Measurements from ENCODE around the gene THOP1. TPM values are rescaled to one million over a fixed set of nuclear protein-coding genes. Genes with fewer than 3 reads are reported as not detected.

THOP1 gene
- total RNA-seq, 1 experiment from 2014 or later, result 221 TPM

DNA sequence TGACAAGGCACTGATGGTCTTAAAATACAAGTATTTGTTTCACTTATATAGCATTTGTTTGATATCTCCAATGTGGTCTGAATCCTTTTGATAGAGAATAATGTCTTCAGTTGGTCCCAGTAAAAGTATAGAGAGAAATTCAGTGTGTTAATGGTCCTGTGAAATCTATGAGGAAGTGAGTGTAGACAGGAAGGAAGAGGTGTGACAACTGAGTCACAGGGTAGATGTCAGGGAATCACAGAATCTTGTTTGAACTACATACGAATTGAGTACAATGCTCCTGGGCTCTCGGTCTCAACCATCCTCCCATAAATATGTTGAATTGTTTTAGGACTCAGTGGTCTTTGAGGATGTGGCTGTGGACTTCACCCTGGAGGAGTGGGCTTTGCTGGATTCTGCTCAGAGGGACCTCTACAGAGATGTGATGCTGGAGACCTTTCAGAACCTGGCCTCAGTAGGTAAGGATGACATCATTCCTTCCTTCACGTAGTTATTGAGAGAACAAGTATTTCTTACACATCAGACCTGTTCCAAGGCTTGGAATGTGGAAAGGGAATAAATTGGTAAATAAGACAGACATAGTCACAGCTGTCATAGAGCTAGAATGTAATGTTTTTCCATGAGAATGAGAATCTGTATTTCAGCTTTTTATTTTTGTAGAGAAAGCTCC lies 65.1 kb downstream of the THOP1 start:
- intact Hi-C loops (cut with micrococcal nuclease), result no loop called here

DNA sequence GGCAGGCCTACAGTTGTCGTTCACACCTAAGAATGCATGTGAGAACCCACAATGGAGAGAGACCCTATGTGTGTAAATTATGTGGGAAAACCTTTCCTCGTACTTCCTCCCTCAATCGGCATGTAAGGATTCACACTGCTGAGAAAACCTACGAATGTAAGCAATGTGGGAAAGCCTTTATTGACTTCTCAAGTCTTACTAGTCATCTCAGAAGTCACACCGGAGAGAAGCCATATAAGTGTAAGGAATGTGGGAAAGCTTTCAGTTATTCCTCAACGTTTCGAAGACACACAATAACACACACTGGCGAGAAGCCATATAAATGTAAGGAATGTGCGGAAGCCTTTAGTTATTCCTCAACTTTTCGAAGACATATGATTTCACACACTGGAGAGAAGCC lies 67.3 kb downstream of the THOP1 start:
- no peak for TF ChIP-seq EZH2 (IDR thresholded peaks at IDR 0.05; ENCODE audit: low read length, unreplicated experiment)
- no peak for TF ChIP-seq EZH2phosphoT487 (IDR thresholded peaks at IDR 0.05; ENCODE audit: borderline replicate concordance, low read length)
- TF ChIP-seq, protein P1, sequence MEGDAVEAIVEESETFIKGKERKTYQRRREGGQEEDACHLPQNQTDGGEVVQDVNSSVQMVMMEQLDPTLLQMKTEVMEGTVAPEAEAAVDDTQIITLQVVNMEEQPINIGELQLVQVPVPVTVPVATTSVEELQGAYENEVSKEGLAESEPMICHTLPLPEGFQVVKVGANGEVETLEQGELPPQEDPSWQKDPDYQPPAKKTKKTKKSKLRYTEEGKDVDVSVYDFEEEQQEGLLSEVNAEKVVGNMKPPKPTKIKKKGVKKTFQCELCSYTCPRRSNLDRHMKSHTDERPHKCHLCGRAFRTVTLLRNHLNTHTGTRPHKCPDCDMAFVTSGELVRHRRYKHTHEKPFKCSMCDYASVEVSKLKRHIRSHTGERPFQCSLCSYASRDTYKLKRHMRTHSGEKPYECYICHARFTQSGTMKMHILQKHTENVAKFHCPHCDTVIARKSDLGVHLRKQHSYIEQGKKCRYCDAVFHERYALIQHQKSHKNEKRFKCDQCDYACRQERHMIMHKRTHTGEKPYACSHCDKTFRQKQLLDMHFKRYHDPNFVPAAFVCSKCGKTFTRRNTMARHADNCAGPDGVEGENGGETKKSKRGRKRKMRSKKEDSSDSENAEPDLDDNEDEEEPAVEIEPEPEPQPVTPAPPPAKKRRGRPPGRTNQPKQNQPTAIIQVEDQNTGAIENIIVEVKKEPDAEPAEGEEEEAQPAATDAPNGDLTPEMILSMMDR (conservative IDR thresholded peaks at IDR 0.05; ENCODE audit: low read depth, low read length), result no peak
- Histone ChIP-seq H3K4me1 (ENCODE audit: insufficient read depth, low read length) (no peaks in the 10 kb centered on the region), H3K4me3 (ENCODE audit: low read length) (no peak overlapping the region; the same call in 1 of the 2 replicates), H3K27ac (ENCODE audit: low read length) (no peak overlapping the region), H3K9me3 (ENCODE audit: low read length) (peaks cover 41% of the 10 kb centered on the region), H3K36me3 (ENCODE audit: low read depth, low read length) (peaks cover 55% of the 10 kb centered on the region), H3F3A (ENCODE audit: low read length, unreplicated experiment) (no peaks in the 10 kb centered on the region), H3K79me2 (ENCODE audit: low read length) (no peaks in the 10 kb centered on the region), H3K4me2 (ENCODE audit: low read length) (no peak overlapping the region), H3K27me3 (ENCODE audit: low read length) (no peaks in the 10 kb centered on the region), H2AFZ (ENCODE audit: low read length) (no peak overlapping the region), H3K9ac (ENCODE audit: low read length) (no peak overlapping the region), H3K9me2 (replicated peaks; ENCODE audit: low read length) (no peaks in the 10 kb centered on the region), H4K20me1 (ENCODE audit: low read length) (no peaks in the 10 kb centered on the region)
- intact Hi-C loops (cut with micrococcal nuclease), result no loop called here
- no peak for ATAC-seq
- no peak for DNase-seq
- ChIA-PET POLR2A (ENCODE audit: unreplicated experiment) (no interaction called here), CTCF (no interaction called here)
- no TSS peak for BruUV-seq (replicated peaks)

More for the DNA sequence above, 65.1 kb downstream of the THOP1 start:
- no peak overlapping the region for H3K27ac ChIP-seq (ENCODE audit: low read length)
- peaks cover 52% of the 10 kb centered on the region for H3K36me3 ChIP-seq (ENCODE audit: low read depth, low read length)
- no peaks in the 10 kb centered on the region for H3K9me2 ChIP-seq (replicated peaks; ENCODE audit: low read length)
- H3K4me1 ChIP-seq (ENCODE audit: insufficient read depth, low read length), result no peaks in the 10 kb centered on the region
- no peak overlapping the region for H3K4me2 ChIP-seq (ENCODE audit: low read length)
- TF ChIP-seq EZH2 (IDR thresholded peaks at IDR 0.05; ENCODE audit: low read length, unreplicated experiment) (no peak), EZH2phosphoT487 (IDR thresholded peaks at IDR 0.05; ENCODE audit: borderline replicate concordance, low read length) (no peak)
- TF ChIP-seq, protein P1 (conservative IDR thresholded peaks at IDR 0.05; ENCODE audit: low read depth, low read length), result no peak
- no peak overlapping the region for H3K9ac ChIP-seq (ENCODE audit: low read length)
- DNase-seq (no peak), ATAC-seq (no peak)
- H4K20me1 ChIP-seq (ENCODE audit: low read length), result no peaks in the 10 kb centered on the region
- no peaks in the 10 kb centered on the region for H3K27me3 ChIP-seq (ENCODE audit: low read length)
- ChIA-PET POLR2A (ENCODE audit: unreplicated experiment) (no interaction called here), CTCF (no interaction called here)
- no peaks in the 10 kb centered on the region for H3F3A ChIP-seq (ENCODE audit: low read length, unreplicated experiment)
- BruUV-seq (replicated peaks), result no TSS peak
- no peaks in the 10 kb centered on the region for H3K79me2 ChIP-seq (ENCODE audit: low read length)
- no peak overlapping the region for H2AFZ ChIP-seq (ENCODE audit: low read length)
- H3K9me3 ChIP-seq (ENCODE audit: low read length), result peaks cover 38% of the 10 kb centered on the region
- H3K4me3 ChIP-seq (ENCODE audit: low read length), result no peak overlapping the region

DNA sequence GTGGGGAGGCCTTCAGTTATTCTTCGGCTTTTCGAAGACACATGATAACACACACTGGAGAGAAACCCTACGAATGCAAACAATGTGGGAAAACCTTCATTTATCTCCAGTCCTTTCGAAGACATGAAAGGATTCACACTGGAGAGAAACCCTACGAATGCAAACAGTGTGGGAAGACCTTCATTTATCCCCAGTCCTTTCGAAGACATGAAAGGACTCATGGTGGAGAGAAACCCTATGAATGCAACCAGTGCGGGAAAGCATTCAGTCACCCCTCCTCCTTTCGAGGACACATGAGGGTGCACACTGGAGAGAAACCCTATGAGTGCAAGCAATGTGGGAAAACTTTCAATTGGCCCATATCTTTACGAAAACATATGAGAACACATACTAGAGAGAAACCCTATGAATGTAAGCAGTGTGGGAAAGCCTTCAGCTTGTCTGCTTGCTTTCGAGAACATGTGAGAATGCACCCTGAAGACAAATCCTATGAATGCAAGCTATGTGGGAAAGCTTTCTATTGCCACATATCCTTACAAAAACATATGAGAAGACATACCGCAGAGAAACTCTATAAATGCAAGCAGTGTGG lies 67.8 kb downstream of the THOP1 start:
- CTCF ChIA-PET, result no interaction called here
- intact Hi-C loops (cut with micrococcal nuclease), result no loop called here
- POLR2A ChIA-PET (ENCODE audit: unreplicated experiment), result no interaction called here
- Histone ChIP-seq H3K9me2 (replicated peaks; ENCODE audit: low read length) (no peaks in the 10 kb centered on the region), H4K20me1 (ENCODE audit: low read length) (no peaks in the 10 kb centered on the region), H3K36me3 (ENCODE audit: low read depth, low read length) (peaks cover 55% of the 10 kb centered on the region), H3K4me1 (ENCODE audit: insufficient read depth, low read length) (no peaks in the 10 kb centered on the region), H3K27me3 (ENCODE audit: low read length) (no peaks in the 10 kb centered on the region), H3F3A (ENCODE audit: low read length, unreplicated experiment) (no peaks in the 10 kb centered on the region), H3K4me3 (ENCODE audit: low read length) (no peak overlapping the region; the same call in 1 of the 2 replicates), H3K4me2 (ENCODE audit: low read length) (no peak overlapping the region), H3K27ac (ENCODE audit: low read length) (no peak overlapping the region), H3K79me2 (ENCODE audit: low read length) (no peaks in the 10 kb centered on the region), H2AFZ (ENCODE audit: low read length) (no peak overlapping the region), H3K9me3 (ENCODE audit: low read length) (peaks cover 41% of the 10 kb centered on the region), H3K9ac (ENCODE audit: low read length) (no peak overlapping the region)
- BruUV-seq (replicated peaks), result TSS peak; percentile 4
- TF ChIP-seq EZH2phosphoT487 (IDR thresholded peaks at IDR 0.05; ENCODE audit: borderline replicate concordance, low read length) (no peak), EZH2 (IDR thresholded peaks at IDR 0.05; ENCODE audit: low read length, unreplicated experiment) (no peak)
- TF ChIP-seq, protein P1 (conservative IDR thresholded peaks at IDR 0.05; ENCODE audit: low read depth, low read length), result no peak
- ATAC-seq, result no peak
- DNase-seq, result no peak
